ENCODE measurements around the gene PRUNE2. TPM values are rescaled to one million over a fixed set of nuclear protein-coding genes. Genes with fewer than 3 reads are reported as not detected.
"Not testable (repeated sequence)": the region's sequence is repeated elsewhere in the genome, so short reads cannot be mapped to it uniquely, and the experiment has no call there.

PRUNE2 gene
- total and polyA plus RNA-seq, 7 experiments from 2014 or later = 0.78 to 1.6 TPM; not detected in 5

DNA sequence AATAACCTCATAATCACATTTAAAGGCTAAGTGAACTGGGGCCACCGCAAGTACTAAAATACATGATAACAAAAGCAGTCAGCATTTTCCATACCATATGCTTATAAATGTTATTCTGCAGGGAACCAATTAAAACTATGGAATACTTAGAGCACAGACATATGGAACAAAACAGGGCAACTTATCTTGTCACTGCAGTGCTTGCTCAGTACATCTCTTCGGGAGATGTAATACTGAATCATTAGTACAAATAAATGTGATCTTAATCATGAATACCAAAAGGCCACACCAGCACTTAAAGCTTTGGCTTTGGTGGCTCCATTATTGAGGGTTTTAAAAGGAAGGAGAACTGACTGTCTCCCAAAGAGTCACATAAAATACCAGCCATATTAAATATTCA is 32.1 kb downstream of the PRUNE2 start:
- DNase-seq (no peak), ATAC-seq (no peak)
- no peak overlapping the region for H3K27ac Mint-ChIP-seq
- H3K4me1 Mint-ChIP-seq = no peaks in the 10 kb centered on the region
- no peaks in the 10 kb centered on the region for H3K9me3 ChIP-seq (ENCODE audit: control insufficient read depth in 2 of 3, low read length in 3 of 3)
- H3K27ac ChIP-seq (ENCODE audit: low read depth, low read length) = no peak overlapping the region
- no peaks in the 10 kb centered on the region for H3K4me1 ChIP-seq (ENCODE audit: control insufficient read depth in 2 of 2, insufficient read depth in 2 of 2, low read length in 2 of 2)
- peaks cover 0 to 1% (median 0%) of the 10 kb centered on the region in 11 donors for H3K9me3 Mint-ChIP-seq
- no peaks in the 10 kb centered on the region for H3K27me3 ChIP-seq (ENCODE audit: control insufficient read depth in 2 of 2, insufficient read depth in 2 of 2, low read length in 2 of 2)
- H3K36me3 Mint-ChIP-seq = no peaks in the 10 kb centered on the region
- no peak overlapping the region for H3K4me3 ChIP-seq (ENCODE audit: low read length)
- POLR2A ChIA-PET = interaction anchor here (0.5 kb wide), 1 partner anchor 1523 kb away, joined by 3 read pairs; no protein-coding TSS in a partner anchor
- peaks cover 4 to 39% (median 6%) of the 10 kb centered on the region in 5 donors for H3K27me3 Mint-ChIP-seq
- H3K36me3 ChIP-seq (ENCODE audit: control insufficient read depth in 2 of 3, insufficient read depth in 3 of 3, low read length in 3 of 3) = no peaks in the 10 kb centered on the region
- CTCF ChIA-PET = no interaction called here
- no peak overlapping the region for H3K4me3 Mint-ChIP-seq
- intact Hi-C loops (cut with micrococcal nuclease) = no loop called here

DNA sequence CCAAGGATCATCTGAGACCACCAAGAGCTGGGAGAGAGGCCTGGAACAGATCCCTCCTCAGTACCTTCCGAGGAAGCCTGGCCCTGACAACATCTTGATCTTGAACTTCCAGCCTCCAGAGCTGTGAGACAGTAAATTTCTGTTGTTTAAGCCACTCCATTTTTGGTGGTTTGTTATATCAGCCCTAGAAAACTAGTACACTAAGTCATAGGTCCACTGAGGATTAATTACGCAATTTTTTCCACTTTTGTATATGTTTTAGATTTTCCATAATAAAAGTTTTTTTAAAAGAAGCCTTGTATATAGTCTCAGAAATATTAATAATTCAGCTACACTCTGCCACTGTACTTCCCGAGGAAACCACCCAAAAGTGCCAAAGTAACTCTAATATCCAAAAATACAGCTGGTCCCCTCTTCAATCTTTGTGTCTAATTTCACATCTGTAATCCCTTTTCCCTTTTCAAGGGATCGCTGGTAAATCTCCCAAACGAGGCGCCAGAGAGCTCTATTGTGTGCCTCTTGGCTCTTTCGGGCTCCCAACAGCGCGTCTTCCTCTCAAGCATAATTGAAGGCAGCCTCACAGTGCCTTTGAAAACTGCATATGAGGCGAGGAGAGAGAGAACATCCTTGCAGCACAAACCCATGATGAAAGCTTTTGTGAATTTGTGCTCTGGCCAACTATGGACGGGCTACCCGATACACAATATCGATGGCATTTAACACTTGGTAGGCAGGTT is 32.7 kb downstream of the PRUNE2 start:
- no peaks in the 10 kb centered on the region for H3K36me3 ChIP-seq (ENCODE audit: control insufficient read depth in 2 of 3, insufficient read depth in 3 of 3, low read length in 3 of 3)
- no peaks in the 10 kb centered on the region for H3K27me3 ChIP-seq (ENCODE audit: control insufficient read depth in 2 of 2, insufficient read depth in 2 of 2, low read length in 2 of 2)
- intact Hi-C loops (cut with micrococcal nuclease) = no loop called here
- H3K27ac ChIP-seq (ENCODE audit: low read depth, low read length) = no peak overlapping the region
- peaks cover 6 to 44% (median 7%) of the 10 kb centered on the region in 5 donors for H3K27me3 Mint-ChIP-seq
- POLR2A ChIA-PET = interaction anchor here (0.5 kb wide), 1 partner anchor 1524 kb away, joined by 3 read pairs; no protein-coding TSS in a partner anchor
- H3K27ac Mint-ChIP-seq = no peak overlapping the region
- H3K4me3 ChIP-seq (ENCODE audit: low read length) = no peak overlapping the region
- no peaks in the 10 kb centered on the region for H3K36me3 Mint-ChIP-seq
- peaks cover 0 to 1% (median 0%) of the 10 kb centered on the region in 11 donors for H3K9me3 Mint-ChIP-seq
- no peaks in the 10 kb centered on the region for H3K4me1 ChIP-seq (ENCODE audit: control insufficient read depth in 2 of 2, insufficient read depth in 2 of 2, low read length in 2 of 2)
- ATAC-seq (no peak), DNase-seq (no peak)
- H3K4me1 Mint-ChIP-seq = no peaks in the 10 kb centered on the region
- H3K9me3 ChIP-seq (ENCODE audit: control insufficient read depth in 2 of 3, low read length in 3 of 3) = no peaks in the 10 kb centered on the region
- no peak overlapping the region for H3K4me3 Mint-ChIP-seq
- CTCF ChIA-PET = no interaction called here

DNA sequence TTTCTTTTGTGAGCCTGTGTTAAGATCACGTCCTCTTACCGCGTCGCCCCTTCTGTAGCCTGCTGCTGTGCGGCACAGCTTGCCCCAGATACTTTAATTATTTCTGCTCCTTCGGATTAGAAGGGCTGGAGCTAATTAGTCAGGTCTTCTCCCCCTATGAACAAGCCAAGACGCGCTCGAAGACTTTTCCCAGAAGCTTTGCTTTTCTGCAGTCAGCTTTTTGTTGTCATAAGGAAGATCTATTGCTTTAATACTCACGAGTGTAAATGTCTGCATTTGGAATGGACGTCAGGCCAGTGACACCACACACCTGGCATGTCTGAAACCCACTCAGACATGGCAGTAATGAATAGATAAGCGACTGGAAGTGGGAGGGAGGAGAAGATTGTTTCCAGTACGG is 37.0 kb downstream of the PRUNE2 start:
- Mint-ChIP-seq H3K27ac (no peak overlapping the region), H3K27me3 (peaks cover 11 to 41% (median 15%) of the 10 kb centered on the region in 5 donors), H3K4me1 (peaks cover 0 to 6% (median 0%) of the 10 kb centered on the region in 7 donors), H3K36me3 (no peaks in the 10 kb centered on the region), H3K4me3 (no peak overlapping the region), H3K9me3 (peaks cover 0 to 1% (median 0%) of the 10 kb centered on the region in 11 donors)
- ChIA-PET POLR2A (no interaction called here), CTCF (no interaction called here)
- Histone ChIP-seq H3K4me3 (ENCODE audit: low read length) (no peak overlapping the region), H3K9me3 (ENCODE audit: control insufficient read depth in 2 of 3, low read length in 3 of 3) (no peaks in the 10 kb centered on the region), H3K27ac (ENCODE audit: low read depth, low read length) (no peak overlapping the region), H3K27me3 (ENCODE audit: control insufficient read depth in 2 of 2, insufficient read depth in 2 of 2, low read length in 2 of 2) (no peaks in the 10 kb centered on the region), H3K36me3 (ENCODE audit: control insufficient read depth in 2 of 3, insufficient read depth in 3 of 3, low read length in 3 of 3) (no peaks in the 10 kb centered on the region), H3K4me1 (ENCODE audit: control insufficient read depth in 2 of 2, insufficient read depth in 2 of 2, low read length in 2 of 2) (no peaks in the 10 kb centered on the region)
- no peak for DNase-seq
- no peak for ATAC-seq
- intact Hi-C loops (cut with micrococcal nuclease) = no loop called here

DNA sequence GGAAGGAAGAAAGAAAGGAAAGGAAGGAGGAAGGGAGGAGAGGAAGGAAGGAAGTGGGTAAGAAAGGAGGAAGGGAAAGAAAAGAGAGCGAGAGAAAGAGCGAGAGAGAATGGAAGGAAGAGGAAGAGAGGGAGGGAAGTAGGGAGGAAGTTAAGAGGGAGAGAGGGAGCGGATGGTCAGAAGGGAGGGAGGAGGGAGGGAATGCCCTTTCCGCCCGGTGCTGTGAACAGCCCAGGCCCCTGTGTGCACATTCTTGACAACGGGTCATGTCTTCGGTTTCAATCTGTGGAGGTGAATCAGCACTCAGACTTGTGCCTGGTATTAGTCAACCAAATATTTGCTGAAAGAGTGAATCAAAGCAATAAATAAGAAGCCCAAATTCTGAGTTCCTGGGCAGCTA is 39.2 kb downstream of the PRUNE2 start:
- H3K27ac Mint-ChIP-seq = no peak overlapping the region
- H3K9me3 Mint-ChIP-seq = peaks cover 0 to 2% (median 0%) of the 10 kb centered on the region in 11 donors
- peaks cover 8 to 32% (median 12%) of the 10 kb centered on the region in 5 donors for H3K27me3 Mint-ChIP-seq
- Histone ChIP-seq H3K27me3 (ENCODE audit: control insufficient read depth in 2 of 2, insufficient read depth in 2 of 2, low read length in 2 of 2) (no peaks in the 10 kb centered on the region), H3K27ac (ENCODE audit: low read depth, low read length) (no peak overlapping the region), H3K9me3 (ENCODE audit: control insufficient read depth in 2 of 3, low read length in 3 of 3) (no peaks in the 10 kb centered on the region), H3K4me1 (ENCODE audit: control insufficient read depth in 2 of 2, insufficient read depth in 2 of 2, low read length in 2 of 2) (no peaks in the 10 kb centered on the region), H3K4me3 (ENCODE audit: low read length) (no peak overlapping the region), H3K36me3 (ENCODE audit: control insufficient read depth in 2 of 3, insufficient read depth in 3 of 3, low read length in 3 of 3) (no peaks in the 10 kb centered on the region)
- no peaks in the 10 kb centered on the region for H3K36me3 Mint-ChIP-seq
- H3K4me1 Mint-ChIP-seq = peaks cover 0 to 6% (median 0%) of the 10 kb centered on the region in 7 donors
- H3K4me3 Mint-ChIP-seq = no peak overlapping the region
- POLR2A ChIA-PET = no interaction called here
- intact Hi-C loops (cut with micrococcal nuclease) = no loop called here
- CTCF ChIA-PET = no interaction called here
- no peak for DNase-seq
- no peak for ATAC-seq

DNA sequence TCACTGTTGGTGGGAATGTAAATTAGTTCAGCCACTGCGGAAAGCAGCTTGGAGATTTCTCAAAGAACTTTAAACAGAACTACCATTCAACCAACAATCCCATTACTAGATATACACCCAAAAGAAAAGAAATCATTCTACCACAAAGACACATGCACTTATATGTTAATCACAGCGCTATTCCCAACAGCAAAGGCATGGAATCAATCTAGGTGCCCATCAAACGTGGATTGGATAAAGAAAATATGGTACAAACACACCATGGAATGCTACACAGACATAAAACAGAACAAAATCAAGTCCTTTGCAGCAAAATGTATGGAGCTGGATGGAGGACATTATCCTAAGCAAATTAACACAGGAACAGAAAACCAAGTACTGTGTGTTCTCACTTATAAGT is 42.1 kb downstream of the PRUNE2 start:
- peaks cover 8 to 15% (median 12%) of the 10 kb centered on the region in 5 donors for H3K27me3 Mint-ChIP-seq
- intact Hi-C loops (cut with micrococcal nuclease) = no loop called here
- no peak overlapping the region for H3K4me3 Mint-ChIP-seq
- no peak for DNase-seq
- ChIA-PET CTCF (no interaction called here), POLR2A (no interaction called here)
- no peaks in the 10 kb centered on the region for H3K36me3 Mint-ChIP-seq
- Histone ChIP-seq H3K9me3 (ENCODE audit: control insufficient read depth in 2 of 3, low read length in 3 of 3) (no peaks in the 10 kb centered on the region), H3K27ac (ENCODE audit: low read depth, low read length) (no peak overlapping the region), H3K27me3 (ENCODE audit: control insufficient read depth in 2 of 2, insufficient read depth in 2 of 2, low read length in 2 of 2) (no peaks in the 10 kb centered on the region), H3K36me3 (ENCODE audit: control insufficient read depth in 2 of 3, insufficient read depth in 3 of 3, low read length in 3 of 3) (no peaks in the 10 kb centered on the region), H3K4me1 (ENCODE audit: control insufficient read depth in 2 of 2, insufficient read depth in 2 of 2, low read length in 2 of 2) (no peaks in the 10 kb centered on the region), H3K4me3 (ENCODE audit: low read length) (no peak overlapping the region)
- H3K9me3 Mint-ChIP-seq = peaks cover 0 to 6% (median 0%) of the 10 kb centered on the region in 11 donors
- peaks cover 0 to 6% (median 0%) of the 10 kb centered on the region in 7 donors for H3K4me1 Mint-ChIP-seq
- ATAC-seq = no peak
- H3K27ac Mint-ChIP-seq = no peak overlapping the region

DNA sequence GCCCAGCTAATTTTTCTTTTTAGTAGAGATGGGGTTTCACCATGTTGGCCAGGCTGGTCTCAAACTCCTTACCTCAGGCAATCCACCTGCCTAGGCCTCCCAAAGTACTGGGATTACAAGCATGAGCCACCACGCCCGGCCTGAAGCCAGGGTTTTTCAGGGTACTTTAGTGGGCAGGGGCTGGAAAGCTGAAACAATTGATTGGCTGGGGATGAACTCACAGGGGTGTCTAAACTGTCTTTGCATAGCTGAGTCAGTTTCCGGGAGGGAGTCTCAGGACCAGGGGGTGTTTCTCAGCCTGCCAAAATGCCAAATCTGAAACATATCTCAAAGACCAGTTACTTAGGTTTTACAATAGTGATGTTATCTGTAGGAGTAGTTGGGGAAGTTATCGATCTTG is 46.1 kb downstream of the PRUNE2 start:
- Mint-ChIP-seq H3K27ac (no peak overlapping the region), H3K4me1 (no peaks in the 10 kb centered on the region), H3K36me3 (no peaks in the 10 kb centered on the region), H3K27me3 (peaks cover 0 to 6% (median 3%) of the 10 kb centered on the region in 5 donors), H3K9me3 (peaks cover 0 to 9% (median 4%) of the 10 kb centered on the region in 11 donors), H3K4me3 (no peak overlapping the region)
- H3K36me3 ChIP-seq (ENCODE audit: control insufficient read depth in 2 of 3, insufficient read depth in 3 of 3, low read length in 3 of 3) = no peaks in the 10 kb centered on the region
- ChIA-PET CTCF (no interaction called here), POLR2A (no interaction called here)
- no peak overlapping the region for H3K4me3 ChIP-seq (ENCODE audit: low read length)
- H3K9me3 ChIP-seq (ENCODE audit: control insufficient read depth in 2 of 3, low read length in 3 of 3) = no peaks in the 10 kb centered on the region
- DNase-seq (no peak), ATAC-seq (no peak)
- no peaks in the 10 kb centered on the region for H3K4me1 ChIP-seq (ENCODE audit: control insufficient read depth in 2 of 2, insufficient read depth in 2 of 2, low read length in 2 of 2)
- H3K27me3 ChIP-seq (ENCODE audit: control insufficient read depth in 2 of 2, insufficient read depth in 2 of 2, low read length in 2 of 2) = no peaks in the 10 kb centered on the region
- intact Hi-C loops (cut with micrococcal nuclease) = no loop called here
- no peak overlapping the region for H3K27ac ChIP-seq (ENCODE audit: low read depth, low read length)

DNA sequence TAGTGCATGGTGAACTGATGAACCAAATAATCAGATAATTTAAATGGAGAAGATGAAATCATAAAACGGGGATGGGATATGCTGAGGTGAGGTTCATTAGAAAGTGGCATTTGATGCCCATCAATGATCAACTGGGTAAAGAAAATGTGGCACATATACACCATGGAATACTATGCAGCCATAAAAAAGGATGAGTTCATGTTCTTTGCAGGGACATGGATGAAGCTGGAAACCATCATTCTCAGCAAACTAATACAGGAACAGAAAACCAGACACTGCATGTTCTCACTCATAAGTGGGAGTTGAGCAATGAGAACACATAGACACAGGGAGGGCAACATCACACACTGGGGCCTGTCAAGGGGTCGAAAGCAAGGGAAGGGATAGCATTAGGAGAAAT is 47.7 kb downstream of the PRUNE2 start:
- intact Hi-C loops (cut with micrococcal nuclease); H3K27ac ChIP-seq (ENCODE audit: low read depth, low read length); CTCF ChIA-PET; H3K27ac Mint-ChIP-seq; H3K9me3 ChIP-seq (ENCODE audit: control insufficient read depth in 2 of 3, low read length in 3 of 3); H3K4me3 Mint-ChIP-seq; H3K9me3 Mint-ChIP-seq; H3K4me1 Mint-ChIP-seq; H3K36me3 ChIP-seq (ENCODE audit: control insufficient read depth in 2 of 3, insufficient read depth in 3 of 3, low read length in 3 of 3); H3K36me3 Mint-ChIP-seq; POLR2A ChIA-PET; H3K4me1 ChIP-seq (ENCODE audit: control insufficient read depth in 2 of 2, insufficient read depth in 2 of 2, low read length in 2 of 2); H3K4me3 ChIP-seq (ENCODE audit: low read length); ATAC-seq; H3K27me3 ChIP-seq (ENCODE audit: control insufficient read depth in 2 of 2, insufficient read depth in 2 of 2, low read length in 2 of 2); H3K27me3 Mint-ChIP-seq; DNase-seq: not testable (repeated sequence)

Data from naive thymus-derived CD4-positive, alpha-beta T cell (primary cell).